ENCODE data around the gene LNPEP. TPM values are rescaled to one million over a fixed set of nuclear protein-coding genes. Genes with fewer than 3 reads are reported as not detected.

LNPEP gene
- total and polyA plus RNA-seq, 2 of the 13 experiments (the other 11 are each of a cell fraction or from before 2014, with no cell fraction given) = 8.0 to 16.9 TPM

DNA sequence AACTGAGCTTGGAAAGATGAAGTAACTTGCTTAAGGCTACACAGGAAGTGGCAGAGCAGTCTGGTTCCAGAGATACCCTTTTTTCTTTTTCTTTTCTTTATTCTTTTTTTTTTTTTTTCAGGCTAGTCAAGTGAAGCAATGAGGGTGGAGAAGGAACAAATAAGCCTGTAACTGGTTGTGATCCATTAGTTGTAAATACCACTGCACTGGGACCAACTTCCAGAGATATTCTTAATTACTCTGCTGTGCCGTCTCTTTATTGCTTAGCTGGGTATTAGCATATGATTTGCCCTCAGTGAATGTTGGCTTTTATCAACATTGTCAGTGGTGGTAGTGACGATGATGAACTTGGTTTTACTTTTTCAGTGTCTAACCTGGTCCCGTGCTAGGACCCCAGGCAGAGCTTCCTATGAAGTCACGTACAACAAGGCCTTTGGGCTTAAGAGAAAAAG lies 26.7 kb downstream of the LNPEP start:
- Histone ChIP-seq H4K20me1 (ENCODE audit: insufficient read depth, low read length) (no peaks in the 10 kb centered on the region), H3K27ac (ENCODE audit: extremely low read length, insufficient read depth, low read length) (no peak overlapping the region), H2AFZ (ENCODE audit: low read length) (no peak overlapping the region), H3K9me3 (ENCODE audit: low read length) (no peaks in the 10 kb centered on the region), H3K9ac (ENCODE audit: insufficient read depth, low read depth, low read length) (no peak overlapping the region), H3K79me2 (ENCODE audit: insufficient read depth, low read length) (peaks cover 11% of the 10 kb centered on the region), H3K4me1 (ENCODE audit: insufficient read depth, low read length) (peaks cover 11% of the 10 kb centered on the region), H3K4me3 (replicated peaks in 1 of 3; ENCODE audit: insufficient read depth in 1 of 3, low read depth in 2 of 3, low read length in 3 of 3) (no peak overlapping the region), H3K4me2 (ENCODE audit: low read depth, low read length) (no peak overlapping the region), H3K36me3 (replicated peaks in 1 of 2; ENCODE audit: control insufficient read depth in 1 of 2, insufficient read depth in 2 of 2, low read length in 2 of 2) (no peaks in the 10 kb centered on the region), H3K27me3 (ENCODE audit: control insufficient read depth in 1 of 2, insufficient read depth in 2 of 2, low read length in 2 of 2) (no peaks in the 10 kb centered on the region)
- ChIA-PET POLR2A (no interaction called here), CTCF (ENCODE audit: low intra/inter-chr PET ratio, low total read pairs) (no interaction called here)
- ATAC-seq (no peak), FAIRE-seq (no peak), DNase-seq (ENCODE audit: low spot score) (no peak)
- TF ChIP-seq SKI (IDR thresholded peaks at IDR 0.05; ENCODE audit: partially characterized antibody) = no peak
- TF ChIP-seq, protein P1, sequence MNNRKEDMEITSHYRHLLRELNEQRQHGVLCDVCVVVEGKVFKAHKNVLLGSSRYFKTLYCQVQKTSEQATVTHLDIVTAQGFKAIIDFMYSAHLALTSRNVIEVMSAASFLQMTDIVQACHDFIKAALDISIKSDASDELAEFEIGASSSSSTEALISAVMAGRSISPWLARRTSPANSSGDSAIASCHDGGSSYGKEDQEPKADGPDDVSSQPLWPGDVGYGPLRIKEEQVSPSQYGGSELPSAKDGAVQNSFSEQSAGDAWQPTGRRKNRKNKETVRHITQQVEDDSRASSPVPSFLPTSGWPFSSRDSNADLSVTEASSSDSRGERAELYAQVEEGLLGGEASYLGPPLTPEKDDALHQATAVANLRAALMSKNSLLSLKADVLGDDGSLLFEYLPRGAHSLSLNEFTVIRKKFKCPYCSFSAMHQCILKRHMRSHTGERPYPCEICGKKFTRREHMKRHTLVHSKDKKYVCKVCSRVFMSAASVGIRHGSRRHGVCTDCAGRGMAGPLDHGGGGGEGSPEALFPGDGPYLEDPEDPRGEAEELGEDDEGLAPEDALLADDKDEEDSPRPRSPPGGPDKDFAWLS (CRISPR knock-in tag; IDR thresholded peaks at IDR 0.05; ENCODE audit: borderline replicate concordance) = no peak
- no peak for TF ChIP-seq THAP11 (CRISPR knock-in tag; IDR thresholded peaks at IDR 0.05)
- TF ChIP-seq NFATC3 (CRISPR knock-in tag; IDR thresholded peaks at IDR 0.05) = no peak
- no peak for TF ChIP-seq BHLHE40 (IDR thresholded peaks at IDR 0.05; ENCODE audit: low read length)
- no peak for TF ChIP-seq ZNF883 (CRISPR knock-in tag; IDR thresholded peaks at IDR 0.05; ENCODE audit: not compliant biosample characterization)
- TF ChIP-seq GABPB1 (CRISPR knock-in tag; IDR thresholded peaks at IDR 0.05) = no peak
- TF ChIP-seq FOXA3 (CRISPR knock-in tag; IDR thresholded peaks at IDR 0.05) = no peak
- TF ChIP-seq, protein P2, sequence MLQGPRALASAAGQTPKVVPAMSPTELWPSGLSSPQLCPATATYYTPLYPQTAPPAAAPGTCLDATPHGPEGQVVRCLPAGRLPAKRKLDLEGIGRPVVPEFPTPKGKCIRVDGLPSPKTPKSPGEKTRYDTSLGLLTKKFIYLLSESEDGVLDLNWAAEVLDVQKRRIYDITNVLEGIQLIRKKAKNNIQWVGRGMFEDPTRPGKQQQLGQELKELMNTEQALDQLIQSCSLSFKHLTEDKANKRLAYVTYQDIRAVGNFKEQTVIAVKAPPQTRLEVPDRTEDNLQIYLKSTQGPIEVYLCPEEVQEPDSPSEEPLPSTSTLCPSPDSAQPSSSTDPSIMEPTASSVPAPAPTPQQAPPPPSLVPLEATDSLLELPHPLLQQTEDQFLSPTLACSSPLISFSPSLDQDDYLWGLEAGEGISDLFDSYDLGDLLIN (CRISPR knock-in tag; IDR thresholded peaks at IDR 0.05; ENCODE audit: borderline replicate concordance) = no peak
- TF ChIP-seq DR1 (CRISPR knock-in tag; IDR thresholded peaks at IDR 0.05) = no peak
- TF ChIP-seq ZNF558 (CRISPR knock-in tag; IDR thresholded peaks at IDR 0.05; ENCODE audit: borderline replicate concordance) = no peak
- no peak for TF ChIP-seq NCOA2 (CRISPR knock-in tag; IDR thresholded peaks at IDR 0.05)
- TF ChIP-seq, protein P3, sequence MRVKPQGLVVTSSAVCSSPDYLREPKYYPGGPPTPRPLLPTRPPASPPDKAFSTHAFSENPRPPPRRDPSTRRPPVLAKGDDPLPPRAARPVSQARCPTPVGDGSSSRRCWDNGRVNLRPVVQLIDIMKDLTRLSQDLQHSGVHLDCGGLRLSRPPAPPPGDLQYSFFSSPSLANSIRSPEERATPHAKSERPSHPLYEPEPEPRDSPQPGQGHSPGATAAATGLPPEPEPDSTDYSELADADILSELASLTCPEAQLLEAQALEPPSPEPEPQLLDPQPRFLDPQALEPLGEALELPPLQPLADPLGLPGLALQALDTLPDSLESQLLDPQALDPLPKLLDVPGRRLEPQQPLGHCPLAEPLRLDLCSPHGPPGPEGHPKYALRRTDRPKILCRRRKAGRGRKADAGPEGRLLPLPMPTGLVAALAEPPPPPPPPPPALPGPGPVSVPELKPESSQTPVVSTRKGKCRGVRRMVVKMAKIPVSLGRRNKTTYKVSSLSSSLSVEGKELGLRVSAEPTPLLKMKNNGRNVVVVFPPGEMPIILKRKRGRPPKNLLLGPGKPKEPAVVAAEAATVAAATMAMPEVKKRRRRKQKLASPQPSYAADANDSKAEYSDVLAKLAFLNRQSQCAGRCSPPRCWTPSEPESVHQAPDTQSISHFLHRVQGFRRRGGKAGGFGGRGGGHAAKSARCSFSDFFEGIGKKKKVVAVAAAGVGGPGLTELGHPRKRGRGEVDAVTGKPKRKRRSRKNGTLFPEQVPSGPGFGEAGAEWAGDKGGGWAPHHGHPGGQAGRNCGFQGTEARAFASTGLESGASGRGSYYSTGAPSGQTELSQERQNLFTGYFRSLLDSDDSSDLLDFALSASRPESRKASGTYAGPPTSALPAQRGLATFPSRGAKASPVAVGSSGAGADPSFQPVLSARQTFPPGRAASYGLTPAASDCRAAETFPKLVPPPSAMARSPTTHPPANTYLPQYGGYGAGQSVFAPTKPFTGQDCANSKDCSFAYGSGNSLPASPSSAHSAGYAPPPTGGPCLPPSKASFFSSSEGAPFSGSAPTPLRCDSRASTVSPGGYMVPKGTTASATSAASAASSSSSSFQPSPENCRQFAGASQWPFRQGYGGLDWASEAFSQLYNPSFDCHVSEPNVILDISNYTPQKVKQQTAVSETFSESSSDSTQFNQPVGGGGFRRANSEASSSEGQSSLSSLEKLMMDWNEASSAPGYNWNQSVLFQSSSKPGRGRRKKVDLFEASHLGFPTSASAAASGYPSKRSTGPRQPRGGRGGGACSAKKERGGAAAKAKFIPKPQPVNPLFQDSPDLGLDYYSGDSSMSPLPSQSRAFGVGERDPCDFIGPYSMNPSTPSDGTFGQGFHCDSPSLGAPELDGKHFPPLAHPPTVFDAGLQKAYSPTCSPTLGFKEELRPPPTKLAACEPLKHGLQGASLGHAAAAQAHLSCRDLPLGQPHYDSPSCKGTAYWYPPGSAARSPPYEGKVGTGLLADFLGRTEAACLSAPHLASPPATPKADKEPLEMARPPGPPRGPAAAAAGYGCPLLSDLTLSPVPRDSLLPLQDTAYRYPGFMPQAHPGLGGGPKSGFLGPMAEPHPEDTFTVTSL (CRISPR knock-in tag; IDR thresholded peaks at IDR 0.05; ENCODE audit: borderline replicate concordance) = no peak
- no peak for TF ChIP-seq ATRX (CRISPR knock-in tag; IDR thresholded peaks at IDR 0.05; ENCODE audit: borderline replicate concordance)
- BruUV-seq (replicated peaks) = no TSS peak
- in situ Hi-C loops (cut with HindIII; ENCODE audit: extremely low pct_ligation_motif_present, low pct_unique_long_range_greater_than_20kb) (no loop called here), intact Hi-C loops (cut with micrococcal nuclease; ENCODE audit: unreplicated experiment) (no loop called here)
- WGBS (ENCODE audit: low lambda C conversion rate) = 99% methylated on average over 4 of the region's 4 CpGs

All from HepG2 (cell line).